Measurements from ENCODE around the gene IL1F10.

The IL1F10 gene

GRCh38 chr2:113067681-113068080 lies at the start of gene IL1F10:
TSS of gene IL1F10 (plus strand) at chr2:113067970. CDS start at chr2:113072739, 4,769 bp downstream.
- no peak for DNase-seq (ENCODE audit: low read depth)

DNA sequence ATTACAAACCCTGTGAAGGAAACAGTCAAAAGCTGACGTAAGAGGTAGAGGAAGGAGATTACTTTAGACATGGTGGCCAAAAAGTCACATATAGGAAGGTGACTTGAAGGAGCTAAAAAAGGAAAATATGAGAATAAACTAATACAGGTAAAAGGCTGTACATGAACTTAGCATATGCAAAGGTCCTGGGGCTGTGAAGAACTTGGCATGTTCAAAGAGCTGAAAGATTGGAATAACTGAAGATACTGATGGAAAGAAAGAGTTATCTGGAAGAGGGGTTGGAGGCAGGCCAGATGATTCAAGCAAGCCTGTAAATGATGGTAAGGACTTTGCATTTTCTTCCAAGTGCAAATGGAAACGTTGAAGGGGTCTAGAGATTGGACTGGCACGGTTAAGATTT lies 49.3 kb upstream of the IL1F10 start:
- DNase-seq (ENCODE audit: low read depth), result no peak

GRCh38 chr2:113021312-113021711 lies 46.5 kb upstream of the IL1F10 start:
- DNase-seq (ENCODE audit: low read depth), result no peak

DNA sequence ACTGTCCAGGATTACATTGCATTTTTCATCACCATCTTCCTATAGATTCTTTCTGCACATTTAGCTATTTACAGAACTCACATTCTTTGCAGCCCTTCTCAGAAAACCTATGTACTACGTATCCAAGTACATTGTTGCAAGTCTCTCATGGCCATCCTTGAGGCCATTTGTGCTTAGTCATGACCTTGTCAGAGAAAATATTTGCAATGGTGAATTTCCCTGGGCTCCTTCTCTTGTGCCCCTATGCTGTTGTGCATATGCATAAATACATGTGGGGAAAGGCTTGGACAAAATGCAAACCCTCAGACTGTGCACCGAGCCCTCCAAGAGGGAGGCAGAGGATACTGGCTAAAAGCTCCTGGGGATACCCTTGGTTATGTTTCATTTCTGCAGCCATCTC lies 43.0 kb upstream of the IL1F10 start:
- DNase-seq (ENCODE audit: low read depth), result no peak

DNA sequence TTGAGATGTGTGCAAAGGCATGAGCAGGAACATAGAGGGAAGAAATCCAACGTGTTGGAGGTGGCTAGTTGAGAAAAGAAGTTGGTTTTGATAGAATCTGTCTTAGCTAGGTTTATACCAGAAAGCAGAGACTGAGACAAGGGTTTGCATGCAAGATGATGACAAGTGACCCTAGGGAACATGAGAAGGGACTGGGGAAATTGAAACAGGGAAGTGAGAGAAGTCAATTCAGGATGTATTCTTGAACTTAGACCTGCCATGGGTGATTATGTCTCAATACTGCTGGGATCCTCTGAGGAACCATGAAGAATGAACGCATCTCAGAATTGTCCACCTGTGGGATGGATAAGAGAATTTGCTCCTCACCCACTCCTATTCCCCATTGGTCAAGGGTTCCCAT lies 42.0 kb upstream of the IL1F10 start:
- no peak for DNase-seq (ENCODE audit: low read depth)

GRCh38 chr2:113027691-113028090 lies 40.1 kb upstream of the IL1F10 start:
- no peak for DNase-seq (ENCODE audit: low read depth)

DNA sequence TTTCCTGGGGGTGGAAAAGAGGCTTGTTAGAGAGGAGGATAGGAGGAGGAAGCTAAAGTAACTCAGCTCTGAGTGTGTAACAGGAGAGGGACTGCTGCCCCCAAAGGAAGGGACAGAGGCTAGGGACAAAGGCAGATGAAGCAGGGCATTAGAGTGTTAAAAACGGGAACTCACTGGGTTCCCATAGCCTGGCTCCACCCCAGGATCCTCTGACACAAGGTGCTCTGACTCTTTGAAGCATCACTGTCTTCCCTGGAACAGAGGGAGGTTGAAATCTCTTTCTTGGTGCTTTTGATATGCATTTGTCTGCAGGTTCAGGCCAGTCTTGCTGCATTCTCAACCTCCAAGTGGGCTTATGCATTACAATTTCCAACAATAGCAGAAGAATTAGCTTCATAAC lies 39.7 kb upstream of the IL1F10 start:
- no peak for DNase-seq (ENCODE audit: low read depth)

DNA sequence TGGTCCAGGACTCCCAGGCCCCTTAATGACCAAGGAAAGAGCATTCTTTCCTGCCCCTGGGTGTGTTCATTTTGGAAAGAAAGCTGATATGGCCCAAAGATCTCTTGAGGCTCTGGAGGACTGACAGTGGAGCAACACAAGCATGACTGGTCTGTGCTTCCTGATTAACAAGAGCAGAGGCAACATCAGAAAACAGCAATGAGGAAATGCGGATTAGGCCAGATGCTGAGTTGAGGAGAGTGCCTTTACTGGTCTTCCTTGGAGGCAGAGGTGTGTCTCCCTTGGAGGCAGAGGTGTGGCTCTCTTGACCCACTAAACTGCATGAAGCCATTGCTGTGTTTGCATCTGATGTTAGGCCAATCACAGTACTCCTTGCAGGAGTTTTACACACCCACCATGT lies 35.0 kb upstream of the IL1F10 start:
- DNase-seq (ENCODE audit: low read depth), result no peak

DNA sequence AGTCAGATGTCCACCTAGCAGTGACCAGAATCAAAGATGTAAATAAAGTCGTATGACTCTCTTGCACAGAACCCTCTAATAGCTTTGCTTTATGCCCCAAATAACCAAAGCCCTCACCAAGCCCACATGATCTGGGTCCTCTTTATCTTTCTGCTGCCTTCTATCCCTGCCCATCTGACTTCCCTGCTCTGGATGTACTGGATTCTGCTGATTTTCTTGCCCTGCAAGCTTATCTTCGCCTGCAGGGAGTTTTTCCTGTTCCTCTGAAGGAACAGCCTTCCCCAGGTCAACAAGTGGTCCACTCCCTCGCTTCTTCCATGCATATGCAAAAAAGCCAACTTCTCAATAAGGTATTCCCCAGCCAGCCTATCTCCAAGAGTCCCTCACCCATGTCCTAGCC lies 33.8 kb upstream of the IL1F10 start:
- DNase-seq (ENCODE audit: low read depth), result no peak

DNA sequence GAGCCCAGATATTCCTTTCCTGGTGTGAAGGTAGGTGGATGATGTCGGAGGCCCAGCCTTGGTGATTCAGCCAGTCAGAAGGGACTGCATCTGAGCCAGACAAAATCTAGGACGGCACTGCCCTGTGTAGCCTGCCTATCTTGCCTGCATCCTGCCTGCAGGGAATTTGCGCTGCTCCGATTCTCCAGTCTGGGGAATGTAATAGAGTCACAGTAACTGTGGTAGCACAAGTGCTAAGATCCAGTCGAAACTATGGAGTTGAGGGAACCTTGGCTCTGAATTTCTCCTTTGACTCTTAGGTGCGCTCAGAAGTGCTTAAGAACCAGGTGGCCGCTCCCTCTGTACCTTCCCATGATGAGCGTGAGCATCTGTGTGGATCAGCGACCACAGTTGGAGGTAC lies 31.0 kb upstream of the IL1F10 start:
- DNase-seq (ENCODE audit: low read depth), result no peak

DNA sequence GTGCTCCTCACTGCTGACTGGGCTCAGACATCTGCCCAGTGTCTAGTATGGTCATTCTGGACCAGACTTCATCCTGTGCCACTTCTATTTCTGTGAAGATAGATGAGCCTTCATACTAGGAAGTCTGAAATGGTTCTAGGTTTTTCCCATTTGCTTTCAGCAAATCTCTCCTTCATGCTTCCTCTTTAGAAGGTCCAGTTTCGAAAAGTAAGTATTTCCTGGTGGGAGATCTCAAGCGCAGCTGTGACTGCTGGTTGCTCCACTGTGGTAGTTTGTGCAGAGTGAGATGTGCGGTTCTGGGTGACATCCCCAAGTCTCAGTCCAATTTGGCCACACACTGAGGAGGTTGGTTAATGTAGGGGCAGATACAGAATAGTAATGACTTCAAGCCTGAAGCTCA lies 29.5 kb upstream of the IL1F10 start:
- DNase-seq (ENCODE audit: low read depth), result no peak

GRCh38 chr2:113039158-113039557 lies 28.6 kb upstream of the IL1F10 start:
- DNase-seq (ENCODE audit: low read depth), result no peak

- no peak for DNase-seq (ENCODE audit: low read depth)
Observed at GRCh38 chr2:113039719-113040118, 28.1 kb upstream of the IL1F10 start.

DNA sequence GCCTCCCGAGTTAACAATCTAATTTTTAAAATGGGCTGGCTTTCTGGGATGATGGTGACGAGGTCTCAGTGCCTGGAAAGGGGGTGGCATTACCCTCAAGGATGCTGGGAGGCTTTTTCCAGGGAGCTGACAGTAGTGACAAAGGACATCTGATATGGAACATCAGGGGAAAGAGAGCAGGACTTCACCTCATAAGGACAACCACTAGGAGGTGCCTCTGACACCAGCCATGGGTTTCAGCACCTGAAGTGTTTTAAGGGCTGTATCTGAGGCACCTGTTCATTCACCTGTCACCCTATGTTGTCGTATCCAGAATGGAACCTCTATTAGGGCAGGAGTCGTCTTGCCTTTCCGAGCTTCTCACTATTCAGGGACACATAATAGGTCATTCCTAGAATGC lies 25.9 kb upstream of the IL1F10 start:
- no peak for DNase-seq (ENCODE audit: low read depth)

GRCh38 chr2:113046465-113046864 lies 21.3 kb upstream of the IL1F10 start:
- no peak for DNase-seq (ENCODE audit: low read depth)

DNA sequence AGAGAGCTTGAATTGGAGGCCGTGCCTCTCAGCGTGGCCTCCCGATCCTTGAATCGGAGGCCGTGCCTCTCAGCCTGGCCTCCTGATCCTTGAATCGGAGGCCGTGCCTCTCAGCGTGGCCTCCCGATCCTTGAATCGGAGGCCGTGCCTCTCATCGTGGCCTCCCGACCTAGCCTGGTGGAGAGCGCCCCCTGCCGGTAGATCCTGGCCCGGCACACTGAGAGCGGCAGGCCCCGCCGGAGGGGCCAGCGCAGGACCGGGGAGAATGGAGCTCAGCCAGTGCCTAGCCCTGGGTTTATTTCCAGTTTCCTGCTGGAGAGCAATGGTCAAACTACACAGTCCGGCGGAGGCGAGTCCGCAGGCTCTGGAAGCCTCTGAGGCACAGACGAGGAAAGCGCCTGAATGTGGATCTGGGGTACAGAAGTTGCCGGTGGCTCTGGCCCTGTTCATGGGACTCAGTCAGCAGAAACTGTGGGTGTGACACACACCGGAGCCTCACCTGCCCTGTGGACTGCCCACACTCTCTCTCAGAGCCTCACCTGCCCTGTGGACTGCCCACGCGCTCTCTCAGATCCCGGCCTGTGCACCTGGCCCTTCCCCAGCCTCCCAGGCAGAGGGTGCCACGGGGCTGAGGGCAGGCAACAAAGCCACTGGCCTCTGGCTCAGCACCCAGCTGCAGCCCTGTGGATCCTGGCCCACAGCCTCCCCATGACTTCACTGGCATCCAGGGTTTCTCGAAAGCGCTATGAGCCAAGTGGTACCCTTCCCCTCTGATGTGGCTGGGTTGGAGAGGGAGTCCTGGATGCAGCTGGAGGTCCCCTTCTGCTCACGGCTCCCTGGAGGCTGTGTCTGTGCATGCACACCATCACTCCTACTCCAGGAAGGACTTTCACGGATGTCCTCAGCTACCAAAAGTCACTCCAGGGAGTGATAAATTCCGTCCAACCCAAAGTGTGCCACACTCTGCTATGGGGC lies 16.6 kb upstream of the IL1F10 start:
- DNase-seq (ENCODE audit: low read depth), result no peak

DNA sequence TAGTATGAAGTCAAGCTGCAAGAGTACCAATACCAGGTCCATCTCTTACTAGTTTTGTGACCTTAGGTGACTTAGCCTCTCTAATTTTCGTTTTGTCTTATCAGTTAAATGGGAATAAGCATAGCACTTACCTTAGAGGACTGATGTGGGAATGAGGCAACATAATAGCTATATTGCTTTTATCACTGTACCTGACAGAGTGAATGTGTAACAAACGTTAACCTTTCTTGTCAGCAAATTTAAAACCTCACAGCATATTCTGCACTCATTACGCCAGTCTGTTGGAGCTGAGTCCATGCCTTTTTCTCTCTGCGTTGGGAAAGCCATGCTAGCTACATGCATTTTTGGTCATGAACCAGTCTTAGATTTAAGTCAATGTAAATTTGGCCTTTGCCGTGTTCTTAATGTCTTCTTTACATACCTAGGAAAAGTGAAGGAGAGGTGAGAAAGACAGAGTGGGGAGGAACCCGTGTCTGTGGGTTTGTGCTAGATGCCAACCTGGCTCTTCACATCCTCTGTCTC lies 15.3 kb upstream of the IL1F10 start, which contains the start of gene IL36B:
IL36B (minus strand) TSS at position 472 of the 522 bp plus-strand sequence.
- no peak for DNase-seq (ENCODE audit: low read depth)

DNA sequence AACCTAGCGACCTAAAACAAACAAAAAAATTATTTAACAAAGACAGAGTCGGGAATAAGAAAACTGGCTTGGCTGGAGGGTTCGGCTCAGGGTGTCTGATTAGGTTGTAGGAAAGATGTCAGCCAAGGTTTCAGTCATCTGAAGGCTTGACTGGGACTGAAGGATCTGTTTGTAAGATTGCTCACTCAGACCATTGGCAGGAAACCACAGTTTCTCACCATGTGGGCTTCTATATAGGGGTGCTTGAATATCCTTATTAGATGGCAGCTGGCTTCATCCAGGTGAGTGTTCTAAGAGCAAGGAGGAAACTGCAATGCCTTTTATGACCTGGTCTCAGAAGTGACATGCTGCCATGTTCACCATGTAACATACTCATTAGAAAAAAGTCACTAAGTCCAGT lies 14.1 kb upstream of the IL1F10 start:
- no peak for DNase-seq (ENCODE audit: low read depth)

GRCh38 chr2:113054066-113054465 lies 13.7 kb upstream of the IL1F10 start:
- DNase-seq (ENCODE audit: low read depth), result no peak

DNA sequence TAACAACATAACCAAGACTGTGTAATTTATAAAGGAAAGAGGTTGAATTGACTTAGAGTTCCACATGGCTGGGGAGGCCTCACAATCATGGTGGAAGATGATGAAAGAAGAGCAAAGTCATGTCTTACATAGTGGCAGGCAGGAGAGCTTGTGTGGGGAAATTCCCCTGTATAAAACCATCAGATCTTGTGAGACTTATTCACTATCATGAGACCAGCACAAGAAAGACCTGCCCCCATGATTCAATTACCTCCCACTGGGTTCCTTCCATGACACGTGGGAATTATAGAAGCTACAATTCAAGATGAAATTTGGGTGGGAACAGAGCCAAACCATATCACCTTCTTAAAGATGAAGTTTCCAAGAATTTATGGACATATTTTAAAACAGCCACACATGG lies 11.2 kb upstream of the IL1F10 start:
- no peak for DNase-seq (ENCODE audit: low read depth)

GRCh38 chr2:113057117-113057516 lies 10.7 kb upstream of the IL1F10 start:
- DNase-seq (ENCODE audit: low read depth), result no peak

- no peak for DNase-seq (ENCODE audit: low read depth)
Observed at GRCh38 chr2:113058411-113058994, 9.3 kb upstream of the IL1F10 start.
